K562 (cell line): ENCODE measurements around the gene CD46. TPM values are rescaled to one million over a fixed set of nuclear protein-coding genes. Genes with fewer than 3 reads are reported as not detected.

Experiments
- ATAC-seq: fragments of 200-7000 bp; cut with Tn5 transposase; 3 replicates; pipeline ENCODE4 v1.9.1; 2020; ENCODE audit warnings: moderate library complexity
- BruUV-seq: library from RNA; stranded (reverse); fragments of 400-500 nt; replicated peaks from 2 replicates; lab custom pipeline; 2021; lab: Mats Ljungman, UMichigan
- CTCF ChIA-PET: fragments of 300-600 bp; formaldehyde crosslinking; extraction: SDS; loops from one replicate; lab custom pipeline; 2021; ENCODE audit warnings: low intra/inter-chr PET ratio; lab: Yijun Ruan, JAX
- POLR2A ChIA-PET: fragments of 300-600, 350-650 bp; sonication (Branson Sonifier 250); formaldehyde crosslinking; extraction: SDS; loops from one replicate; lab custom pipeline; 2021; ENCODE audit warnings: antibody characterized with exemption, inconsistent platforms; lab: Yijun Ruan, JAX
- DNase-seq, 4 experiments: peaks; one replicate each; pipeline versions ENCODE4 v3.0.0 to v3.0.0-alpha.2; 2011 to 2018; ENCODE audit warnings: low spot score in 3 of 4, mixed read lengths in 3 of 4; ENCODE audit errors: extremely low read depth in 1 of 4
- FAIRE-seq: peaks from 2 replicates; lab custom pipeline; 2011; peaks lifted over from hg19 to GRCh38; lab: Jason Lieb, UNC
- H2AFZ ChIP-seq: 2 replicates; pipeline ENCODE4 v1.6.0; 2011; ENCODE audit warnings: low read depth, low read length, control low read depth, inconsistent platforms
- H3K27ac ChIP-seq: fragments of 200-600 bp; 3 replicates; pipeline ENCODE4 v1.8.0; 2011; ENCODE audit warnings: low read depth, mild to moderate bottlenecking, control low read depth, inconsistent platforms, low read length, moderate library complexity, mixed read lengths; ENCODE audit errors: extremely low read depth
- H3K27me3 ChIP-seq, 2 experiments: fragments of 300-600 bp in 1 of 2; 2 replicates in 1 of 2; 3 replicates in 1 of 2; pipeline versions ENCODE4 v1.6.0 to v1.8.0; 2011; ENCODE audit warnings: inconsistent platforms in 2 of 2, low read length in 2 of 2, mild to moderate bottlenecking in 1 of 2, mixed read lengths in 1 of 2, moderate library complexity in 1 of 2; ENCODE audit not compliant: control insufficient read depth in 2 of 2, insufficient read depth in 2 of 2
- H3K36me3 ChIP-seq: fragments of 300-600 bp; 3 replicates; pipeline ENCODE4 v1.8.0; 2011; ENCODE audit warnings: mild to moderate bottlenecking, low read length, inconsistent platforms; ENCODE audit not compliant: control insufficient read depth, insufficient read depth
- H3K4me1 ChIP-seq, 2 experiments: fragments of 200-600 bp in 1 of 2; replicated peaks in 1 of 2; 2 replicates in 1 of 2; 3 replicates in 1 of 2; pipeline versions ENCODE4 v1.5.1 to v1.8.0; 2011; ENCODE audit warnings: inconsistent platforms in 2 of 2, low read length in 2 of 2, mild to moderate bottlenecking in 1 of 2, mixed read lengths in 1 of 2, moderate library complexity in 1 of 2; ENCODE audit not compliant: control insufficient read depth in 2 of 2, insufficient read depth in 2 of 2
- H3K4me2 ChIP-seq: 2 replicates; pipeline ENCODE4 v1.6.1; 2011; ENCODE audit warnings: low read length, control low read depth, inconsistent platforms, mixed read lengths; ENCODE audit not compliant: insufficient read depth
- H3K4me3 ChIP-seq: fragments of 200-600 bp; sonication (generic), shearing (Covaris generic); 2 replicates; pipeline ENCODE4 v1.5.1; 2016; ENCODE audit warnings: control low read depth, inconsistent platforms
- H3K79me2 ChIP-seq: fragments of 200-600 bp; 3 replicates; pipeline ENCODE4 v1.8.0; 2011; ENCODE audit warnings: low read length, inconsistent platforms; ENCODE audit not compliant: control insufficient read depth, insufficient read depth
- H3K9ac ChIP-seq, 2 experiments: 2 replicates each; pipeline versions ENCODE4 v1.6.0 to v1.6.1; 2011; ENCODE audit warnings: low read depth in 2 of 2, low read length in 2 of 2, control low read depth in 1 of 2, inconsistent platforms in 1 of 2, mild to moderate bottlenecking in 1 of 2, mixed read lengths in 1 of 2; ENCODE audit not compliant: insufficient read depth in 1 of 2
- H3K9me1 ChIP-seq: one replicate; pipeline ENCODE4 v1.6.0; 2011; ENCODE audit warnings: inconsistent platforms, mild to moderate bottlenecking, low read length, moderate library complexity; ENCODE audit not compliant: control insufficient read depth, insufficient read depth
- H3K9me3 ChIP-seq: replicated peaks from 2 replicates; pipeline ENCODE4 v1.5.1; 2011; ENCODE audit warnings: low read depth, low read length, inconsistent platforms; ENCODE audit not compliant: control insufficient read depth, insufficient read depth
- H4K20me1 ChIP-seq: replicated peaks from 2 replicates; pipeline ENCODE4 v1.6.1; 2011; ENCODE audit warnings: low read length, inconsistent platforms, mixed read lengths; ENCODE audit not compliant: control insufficient read depth, insufficient read depth
- GTF2A2 ChIP-seq: IDR thresholded peaks from 2 replicates; pipeline ENCODE4 v1.6.1; 2016; ENCODE audit warnings: mild to moderate bottlenecking, missing genetic modification characterization, missing compliant biosample characterization
- POLR2B ChIP-seq: fragments of 450-650 bp; IDR thresholded peaks from 2 replicates; pipeline ENCODE4 v1.6.1; 2018; ENCODE audit warnings: low read depth; ENCODE audit not compliant: partially characterized antibody
- POLR2G ChIP-seq: fragments of 200-400 bp; formaldehyde crosslinking; IDR thresholded peaks from 2 replicates; pipeline ENCODE4 v1.6.1; 2017; ENCODE audit warnings: low read depth, mild to moderate bottlenecking, antibody characterized with exemption, low read length, moderate library complexity
- RBFOX2 ChIP-seq: fragments of 200-400 bp; formaldehyde crosslinking; IDR thresholded peaks from 2 replicates; pipeline ENCODE4 v1.6.1; 2017; ENCODE audit warnings: low read depth, mild to moderate bottlenecking, low read length, moderate library complexity
- TEAD4 ChIP-seq, 2 experiments: sonication (generic) in 1 of 2; formaldehyde crosslinking in 1 of 2; IDR thresholded peaks; 2 replicates each; pipeline versions ENCODE4 v1.6.1 to v1.8.0; 2012 to 2022; ENCODE audit warnings: borderline replicate concordance in 1 of 2, inconsistent platforms in 1 of 2, low read length in 1 of 2, mild to moderate bottlenecking in 1 of 2, missing genetic modification reagents in 1 of 2
- WHSC1 ChIP-seq: IDR thresholded peaks from one replicate; pipeline ENCODE4 v1.6.1; 2012; ENCODE audit warnings: low read length, control low read depth, inconsistent platforms
- ZNF212 ChIP-seq: fragments of 450-650 bp; formaldehyde crosslinking; IDR thresholded peaks from 2 replicates; pipeline ENCODE4 v1.4.0; 2020; ENCODE audit warnings: mild to moderate bottlenecking
- ZNF282 ChIP-seq: sonication (generic); formaldehyde crosslinking; IDR thresholded peaks from 2 replicates; pipeline ENCODE4 v1.8.1; 2023; ENCODE audit warnings: missing genetic modification reagents
- WGBS: fragments of 100-300 bp; shearing (Covaris generic); methylation state at CpG from one replicate; pipeline ENCODE4 v1.1.6; 2016; ENCODE audit warnings: low coverage, mixed read lengths; ENCODE audit not compliant: insufficient coverage; ENCODE audit errors: missing lambda C conversion rate; 5-methylcytosine and 5-hydroxymethylcytosine counted together
- in situ Hi-C: fragments of 300-500 bp; cut with MboI; formaldehyde crosslinking; loops from 4 replicates; pipeline ENCODE4 v1.15.0; 2018; ENCODE audit warnings: inconsistent platforms, mixed read lengths
- intact Hi-C: fragments of 100-400 bp; cut with micrococcal nuclease; formaldehyde crosslinking; loops from 2 replicates; pipeline ENCODE4 v1.14.2; 2022
- polyA plus RNA-seq, 8 experiments: library from polyadenylated mRNA; depleted of rRNA in 4 of 8; stranded (reverse) in 5 of 8; unstranded in 3 of 8; fragments of >200 nt; fragmentation: Nextera tagmentation in 2 of 8; fragmentation: Illumina TruSeq in 1 of 8; extraction: Ambion mirVana in 2 of 8; extraction: Trizol in 1 of 8; gene quantifications; 2 replicates each; pipeline versions ENCODE4 v1.2.1 to v1.2.3, GENCODE V29; 2011 to 2014; ENCODE audit warnings: inconsistent platforms in 1 of 8, missing spikeins in 1 of 8
- total RNA-seq, 7 experiments: library from RNA; depleted of rRNA in 6 of 7; stranded (reverse); fragments of >200 nt in 6 of 7; fragmentation: Illumina TruSeq in 2 of 7; extraction: Trizol in 2 of 7; gene quantifications; 2 replicates each; pipeline versions ENCODE4 v1.2.1 to v1.2.3, GENCODE V29; 2011 to 2021; ENCODE audit warnings: low replicate concordance in 1 of 7
- TF ChIP-seq, protein P1 (sequence below): sonication (generic); formaldehyde crosslinking; IDR thresholded peaks from 2 replicates; pipeline ENCODE4 v1.5.0; 2020; ENCODE audit warnings: missing genetic modification reagents

CD46 gene
- total and polyA plus RNA-seq, 9 of the 15 experiments (the other 6 are each of a cell fraction or from before 2014, with no cell fraction given): 87.9 to 374 (median 156) TPM

DNA sequence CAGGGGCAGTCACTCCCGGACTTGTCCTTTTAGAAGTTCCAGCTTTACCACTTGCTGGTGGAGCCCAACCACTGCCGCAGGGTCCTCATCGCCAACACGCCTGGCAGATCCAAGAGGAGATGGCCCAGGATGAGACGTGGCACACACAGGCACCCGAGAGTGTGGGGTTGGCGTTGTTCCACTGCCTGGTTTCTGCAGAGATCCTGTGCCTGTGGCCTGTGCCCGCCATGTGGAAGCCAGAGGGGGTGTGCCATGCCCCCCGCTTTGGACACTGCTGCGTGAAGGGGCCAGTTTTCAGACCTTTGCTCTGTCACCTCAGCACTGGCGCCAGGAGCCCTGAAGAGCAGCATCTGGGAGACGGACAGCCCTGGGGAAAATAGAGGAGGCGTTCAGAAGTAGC is 10.8 kb downstream of the CD46 start:
- ChIA-PET CTCF (interaction anchor here (0.5 kb wide), 1 partner anchor 25 kb away, joined by 3 read pairs; no protein-coding TSS in a partner anchor), POLR2A (interaction anchor here (0.7 to 2.9 kb wide), 3 partner anchors 11 to 24 kb away, joined by 3 to 13 read pairs (median 6); partner anchors contain the start of gene CD46)
- no TSS peak for BruUV-seq
- Histone ChIP-seq H3K27ac (no peak overlapping the region), H3K4me2 (no peak overlapping the region), H3K9me1 (no peaks in the 10 kb centered on the region), H3K9me3 (no peaks in the 10 kb centered on the region), H3K4me3 (no peak overlapping the region), H2AFZ (no peak overlapping the region), H4K20me1 (no peaks in the 10 kb centered on the region), H3K4me1 (peaks cover 0 to 6% of the 10 kb centered on the region in 2 experiments; a peak in 1 of 5 replicates), H3K36me3 (peaks cover 97% of the 10 kb centered on the region), H3K27me3 (no peaks in the 10 kb centered on the region), H3K9ac (no peak overlapping the region), H3K79me2 (peaks cover 29% of the 10 kb centered on the region)
- ATAC-seq: no peak; the same call in 2 of the 3 replicates
- TF ChIP-seq RBFOX2: 0 out of 2 replicates have a peak, but pooled peaks have one; percentile 33
- peak; percentile 56 for TF ChIP-seq WHSC1
- 0 out of 2 replicates have a peak, but pooled peaks have one; percentile 3 for TF ChIP-seq TEAD4 (IDR thresholded peaks at IDR 0.05; ENCODE audit: low read length)
- TF ChIP-seq TEAD4 (CRISPR knock-in tag; IDR thresholded peaks at IDR 0.05; ENCODE audit: borderline replicate concordance): no peak
- TF ChIP-seq ZNF282 (CRISPR knock-in tag): no peak
- no peak for TF ChIP-seq GTF2A2 (tag)
- TF ChIP-seq ZNF212: no peak
- TF ChIP-seq POLR2G: 0 out of 2 replicates have a peak, but pooled peaks have one; percentile 39
- TF ChIP-seq, protein P1, sequence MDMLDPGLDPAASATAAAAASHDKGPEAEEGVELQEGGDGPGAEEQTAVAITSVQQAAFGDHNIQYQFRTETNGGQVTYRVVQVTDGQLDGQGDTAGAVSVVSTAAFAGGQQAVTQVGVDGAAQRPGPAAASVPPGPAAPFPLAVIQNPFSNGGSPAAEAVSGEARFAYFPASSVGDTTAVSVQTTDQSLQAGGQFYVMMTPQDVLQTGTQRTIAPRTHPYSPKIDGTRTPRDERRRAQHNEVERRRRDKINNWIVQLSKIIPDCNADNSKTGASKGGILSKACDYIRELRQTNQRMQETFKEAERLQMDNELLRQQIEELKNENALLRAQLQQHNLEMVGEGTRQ: no peak
- TF ChIP-seq POLR2B: peak; percentile 9
- 89% methylated on average over 13 of the region's 13 CpGs for WGBS
- intact Hi-C loops (no loop called here), in situ Hi-C loops (no loop called here)
- DNase-seq: no peak
- no peak for FAIRE-seq
